Retinal pigment epithelial cell (primary cell): Measurements from ENCODE around the gene BNIP2.
A peak's percentile ranks its signal among the peaks of the same experiment; 100 is the strongest.
"Not testable (repeated sequence)": the region's sequence is repeated elsewhere in the genome, so short reads cannot be mapped to it uniquely, and the experiment has no call there.

Experiments used
- DNase-seq: peaks from one replicate; pipeline ENCODE4 v3.0.0-alpha.2; 2010; ENCODE audit warnings: low read depth
- H3K4me3 ChIP-seq: 2 replicates; pipeline ENCODE4 v1.5.1; 2011; ENCODE audit warnings: mild to moderate bottlenecking, low read length, control low read depth, moderate library complexity
- TF ChIP-seq, protein P1 (sequence below): conservative IDR thresholded peaks from 2 replicates; pipeline ENCODE4 v1.5.1; 2011; ENCODE audit warnings: low read depth, low read length, control low read depth, inconsistent platforms

BNIP2 gene

DNA sequence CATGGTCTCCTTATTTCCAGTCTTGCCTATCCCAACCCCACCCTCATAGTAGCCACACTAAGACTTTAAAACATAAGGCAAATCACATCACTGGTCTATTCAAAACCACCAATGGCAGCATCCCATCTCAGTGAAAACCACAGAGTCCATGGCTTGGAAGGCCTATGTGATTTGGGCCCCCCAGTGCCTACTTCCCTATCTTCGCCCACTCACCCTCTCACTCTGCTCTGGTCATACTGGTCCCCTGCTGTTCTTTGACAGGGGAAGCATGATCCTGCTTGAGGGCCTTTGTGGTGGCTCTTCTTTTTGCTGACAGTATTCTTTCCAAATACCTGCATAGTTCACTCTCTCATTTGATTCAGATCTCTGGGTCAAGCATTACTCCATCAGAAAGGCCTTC, 35.1 kb downstream of the BNIP2 start:
- TF ChIP-seq, protein P1, sequence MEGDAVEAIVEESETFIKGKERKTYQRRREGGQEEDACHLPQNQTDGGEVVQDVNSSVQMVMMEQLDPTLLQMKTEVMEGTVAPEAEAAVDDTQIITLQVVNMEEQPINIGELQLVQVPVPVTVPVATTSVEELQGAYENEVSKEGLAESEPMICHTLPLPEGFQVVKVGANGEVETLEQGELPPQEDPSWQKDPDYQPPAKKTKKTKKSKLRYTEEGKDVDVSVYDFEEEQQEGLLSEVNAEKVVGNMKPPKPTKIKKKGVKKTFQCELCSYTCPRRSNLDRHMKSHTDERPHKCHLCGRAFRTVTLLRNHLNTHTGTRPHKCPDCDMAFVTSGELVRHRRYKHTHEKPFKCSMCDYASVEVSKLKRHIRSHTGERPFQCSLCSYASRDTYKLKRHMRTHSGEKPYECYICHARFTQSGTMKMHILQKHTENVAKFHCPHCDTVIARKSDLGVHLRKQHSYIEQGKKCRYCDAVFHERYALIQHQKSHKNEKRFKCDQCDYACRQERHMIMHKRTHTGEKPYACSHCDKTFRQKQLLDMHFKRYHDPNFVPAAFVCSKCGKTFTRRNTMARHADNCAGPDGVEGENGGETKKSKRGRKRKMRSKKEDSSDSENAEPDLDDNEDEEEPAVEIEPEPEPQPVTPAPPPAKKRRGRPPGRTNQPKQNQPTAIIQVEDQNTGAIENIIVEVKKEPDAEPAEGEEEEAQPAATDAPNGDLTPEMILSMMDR, result no peak
- no peak overlapping the region for H3K4me3 ChIP-seq
- no peak for DNase-seq

DNA sequence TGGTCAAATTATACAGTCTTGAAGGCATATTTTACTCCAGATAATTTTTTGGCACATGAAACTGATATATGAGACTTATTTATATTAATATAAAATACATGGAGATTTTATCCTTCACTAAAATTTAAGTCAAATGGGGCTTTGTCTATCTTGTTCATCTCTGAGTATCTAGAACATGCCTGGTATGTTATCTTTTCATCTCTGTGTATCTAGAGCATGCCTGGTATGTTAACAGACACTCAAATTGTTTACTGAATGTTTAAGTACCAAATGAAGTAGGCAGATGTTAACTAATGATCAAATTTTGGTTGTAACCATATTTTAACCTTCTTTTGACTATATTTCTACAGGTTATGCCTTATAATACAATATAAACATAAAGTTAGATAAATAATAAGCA, 39.5 kb downstream of the BNIP2 start:
- TF ChIP-seq, protein P1, result no peak
- no peak overlapping the region for H3K4me3 ChIP-seq
- no peak for DNase-seq

DNA sequence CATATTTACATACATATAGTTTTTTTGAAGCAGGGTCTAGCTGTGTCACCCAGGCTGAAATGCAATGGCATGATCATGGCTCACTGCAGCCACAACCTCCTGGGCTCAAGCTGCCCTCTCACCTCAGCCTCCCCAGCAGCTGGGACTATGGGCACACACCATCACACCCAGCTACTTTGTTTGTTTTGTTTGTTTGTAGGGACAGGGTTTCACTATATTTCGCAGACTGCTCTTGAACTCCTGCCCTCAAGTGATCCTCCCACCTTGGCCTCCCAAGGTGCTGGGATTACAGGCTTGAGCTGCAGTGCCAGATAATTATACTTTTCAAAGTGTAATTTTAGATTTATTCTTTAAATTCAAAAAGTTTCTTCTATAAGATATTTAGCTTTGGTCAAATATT, 42.0 kb downstream of the BNIP2 start:
- no peak overlapping the region for H3K4me3 ChIP-seq
- DNase-seq, result no peak
- TF ChIP-seq, protein P1, result no peak

DNA sequence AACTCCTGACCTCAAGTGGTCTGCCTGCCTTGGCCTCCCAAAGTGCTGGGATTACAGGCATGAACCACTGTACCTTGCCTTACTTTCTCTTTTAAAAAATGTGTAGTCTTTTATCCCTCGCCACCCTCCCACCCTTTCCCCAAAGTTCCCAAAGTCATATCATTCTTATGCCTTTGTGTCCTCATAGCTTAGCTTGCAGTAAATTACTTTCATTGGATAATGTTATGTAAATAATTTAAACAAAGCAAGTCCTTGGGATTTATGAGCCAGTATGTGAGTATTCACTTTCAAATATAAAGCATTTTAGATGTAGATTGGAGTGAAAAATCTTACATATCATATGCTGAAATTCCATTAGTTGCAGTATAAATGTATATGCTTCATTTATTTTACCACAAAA, 42.8 kb downstream of the BNIP2 start:
- no peak overlapping the region for H3K4me3 ChIP-seq
- TF ChIP-seq, protein P1, result no peak
- DNase-seq, result no peak

DNA sequence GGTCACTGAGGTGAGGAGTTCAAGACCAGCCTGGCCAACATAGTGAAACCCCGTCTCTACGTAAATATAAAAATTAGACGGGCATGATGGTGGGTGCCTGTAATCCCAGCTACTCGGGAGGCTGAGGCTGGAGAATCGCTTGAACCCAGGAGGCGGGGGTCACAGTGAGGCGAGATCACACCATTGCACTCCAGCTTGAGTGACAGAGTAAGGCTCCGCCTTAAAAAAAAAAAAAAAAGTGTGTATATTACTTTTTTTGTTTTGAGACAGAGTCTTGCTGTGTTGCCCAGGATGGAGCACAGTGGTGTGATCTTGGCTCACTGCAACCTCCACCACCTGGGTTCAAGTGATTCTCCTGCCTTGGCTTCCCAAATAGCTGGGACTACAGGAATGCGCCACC, 43.3 kb downstream of the BNIP2 start:
- not testable (repeated sequence) for H3K4me3 ChIP-seq, DNase-seq

DNA sequence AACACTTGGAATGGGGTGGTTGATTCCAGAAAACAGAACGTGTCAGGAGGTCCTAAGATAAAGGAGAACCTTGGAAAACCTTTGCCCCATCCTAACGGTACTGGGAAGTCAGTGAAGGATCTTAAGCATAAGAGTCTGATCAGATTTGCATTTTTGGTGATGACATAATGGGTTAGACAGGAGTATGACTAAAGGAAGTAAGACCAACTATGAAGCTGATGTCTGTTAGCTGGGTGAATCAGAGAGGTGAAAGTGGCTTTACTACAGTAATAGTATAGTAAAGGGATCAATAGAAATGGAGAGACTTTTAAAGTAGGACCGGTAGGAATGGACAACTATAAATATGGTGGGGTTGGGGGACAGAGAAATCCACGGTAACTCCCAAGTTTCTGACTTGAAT, 44.4 kb downstream of the BNIP2 start:
- DNase-seq, result no peak
- TF ChIP-seq, protein P1, result no peak
- no peak overlapping the region for H3K4me3 ChIP-seq

DNA sequence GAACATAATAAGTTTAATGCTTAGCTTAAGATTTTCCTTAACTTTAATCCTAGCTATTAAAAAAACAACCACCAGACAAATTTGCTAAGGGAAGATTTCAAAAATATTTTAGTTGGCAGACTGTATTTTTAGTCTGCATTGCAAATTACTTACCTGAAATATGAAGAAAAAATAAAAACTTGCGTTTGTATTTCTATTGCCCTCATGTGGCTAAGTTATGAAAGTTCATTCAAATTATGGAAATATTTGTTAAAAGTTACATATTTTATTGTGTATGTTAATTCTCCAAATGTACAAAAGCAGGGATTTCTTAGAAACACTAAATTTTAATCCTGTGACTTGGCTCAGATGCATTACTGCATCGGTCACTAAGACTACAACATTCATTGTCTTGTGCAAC, 46.8 kb downstream of the BNIP2 start:
- no peak overlapping the region for H3K4me3 ChIP-seq
- DNase-seq, result no peak
- TF ChIP-seq, protein P1, result no peak

DNA sequence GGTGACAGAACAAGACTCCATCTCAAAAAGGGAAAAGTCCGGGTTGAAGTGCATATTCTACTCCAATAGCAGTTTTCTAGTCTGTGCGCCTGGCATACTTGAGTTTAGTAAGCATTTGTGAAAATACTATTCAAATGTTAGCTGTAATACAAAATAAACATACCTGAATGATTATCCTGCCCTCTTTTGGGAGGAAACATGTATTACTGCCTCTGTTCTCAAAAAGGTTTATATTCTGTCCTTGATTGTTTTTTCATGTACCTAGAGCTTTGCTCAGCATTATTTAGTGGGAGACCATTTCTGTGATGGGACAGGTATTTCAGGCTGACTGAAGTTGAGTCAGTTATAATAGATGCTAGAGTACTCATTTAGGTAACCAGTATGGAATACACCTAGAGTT, 51.6 kb downstream of the BNIP2 start:
- TF ChIP-seq, protein P1, result peak; percentile 3
- not testable (repeated sequence) for DNase-seq, H3K4me3 ChIP-seq
